Muscle of back (tissue), 13 donors: ENCODE results near the gene MAOA. TPM values are rescaled to one million over a fixed set of nuclear protein-coding genes. Genes with fewer than 3 reads are reported as not detected.
A peak's percentile ranks its signal among the peaks of the same experiment; 100 is the strongest.
"Not testable (repeated sequence)": the region's sequence is repeated elsewhere in the genome, so short reads cannot be mapped to it uniquely, and the experiment has no call there.

Experiments used
- DNase-seq, 3 donors: peaks; one replicate each; pipeline versions ENCODE4 v3.0.0 to v3.0.0-alpha.2; 2013
- long read RNA-seq, 9 donors: transcript quantifications; one replicate each; lab custom pipeline, GENCODE V29; 2026
- polyA plus RNA-seq, 10 donors: library from polyadenylated mRNA; unstranded; fragments of 120-200 nt; gene quantifications; one replicate each; pipeline ENCODE4 v1.2.1, GENCODE V29; 2013; ENCODE audit not compliant: insufficient read length in 10 of 10

The MAOA gene
- 1 to 10 TPM in 3 of 10 donors, under 1 TPM in 7; 0.24 to 2.8 (median 0.76) TPM for polyA plus RNA-seq
- long read RNA-seq, donor 1: 0 reads
- long read RNA-seq, donor 2, full-length matches to known transcripts: 1 of 1 reads
- long read RNA-seq, donor 2, partial matches to known transcripts: 0 of 1 reads
- long read RNA-seq, donor 2, other reads (novel, unspliced or antisense): 0 of 1 reads
- long read RNA-seq, donor 3: 0 reads
- long read RNA-seq, donor 4: 0 reads
- long read RNA-seq, donor 5: 0 reads
- long read RNA-seq, donor 6, full-length matches to known transcripts: 2 of 2 reads
- long read RNA-seq, donor 6, partial matches to known transcripts: 0 of 2 reads
- long read RNA-seq, donor 6, other reads (novel, unspliced or antisense): 0 of 2 reads
- long read RNA-seq, donor 7: 0 reads
- long read RNA-seq, donor 8, partial matches to known transcripts: 0 of 1 reads
- long read RNA-seq, donor 8, other reads (novel, unspliced or antisense): 0 of 1 reads
- long read RNA-seq, donor 9: 0 reads

GRCh38 chrX:43656005-43656494 lies at the start of gene MAOA:
MAOA (plus strand) TSS chrX:43656299; CDS start chrX:43656342, 43 bp downstream.
- DNase-seq: peak in 2 of 3 donors; percentile 6 to 28

- no peak for DNase-seq
Observed at GRCh38 chrX:43612400-43612799, 43.7 kb upstream of the MAOA start.

- no peak for DNase-seq
Observed at GRCh38 chrX:43615660-43616059, 40.4 kb upstream of the MAOA start.

DNA sequence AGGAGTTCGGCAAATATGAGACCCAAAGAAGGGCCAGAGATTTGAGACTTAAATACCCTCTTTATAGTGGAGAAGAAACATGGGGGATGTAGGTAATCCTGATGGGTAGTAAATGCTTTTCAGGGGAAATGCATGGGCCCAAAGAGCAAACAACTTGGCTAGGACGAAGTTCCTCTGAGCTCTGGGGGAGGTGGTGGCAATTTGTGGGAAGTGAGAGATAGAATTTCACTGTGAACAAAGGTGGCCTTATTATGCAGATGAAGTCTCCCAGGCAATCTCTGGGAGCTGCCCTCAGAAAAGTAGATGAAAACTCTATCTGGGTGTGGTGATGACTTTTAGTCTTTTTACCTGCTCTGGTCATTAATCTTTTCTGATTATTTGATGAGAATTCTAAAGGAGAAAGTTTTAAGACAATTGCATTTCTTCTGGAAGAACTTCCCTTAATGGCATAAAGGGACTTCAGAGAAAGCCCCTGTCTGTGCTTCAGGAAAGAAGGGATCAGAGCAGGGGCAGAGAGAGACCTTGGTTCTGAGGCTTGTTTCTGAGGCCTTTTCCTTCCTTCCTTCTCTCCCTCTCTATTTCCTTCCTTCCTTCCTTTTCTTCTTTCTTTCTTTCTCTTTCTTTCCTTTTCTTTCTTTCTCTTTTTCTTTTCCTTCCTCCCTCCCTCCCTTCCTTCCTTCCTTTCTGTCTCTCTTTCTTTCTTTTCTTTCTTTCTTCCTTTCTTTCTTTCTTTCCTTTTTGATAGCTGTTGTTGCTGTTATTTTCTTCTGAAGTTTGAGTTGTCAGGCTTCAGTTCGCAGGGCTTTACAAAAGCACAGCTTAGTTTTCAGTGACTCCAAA lies 37.5 kb upstream of the MAOA start:
- DNase-seq: no peak

DNA sequence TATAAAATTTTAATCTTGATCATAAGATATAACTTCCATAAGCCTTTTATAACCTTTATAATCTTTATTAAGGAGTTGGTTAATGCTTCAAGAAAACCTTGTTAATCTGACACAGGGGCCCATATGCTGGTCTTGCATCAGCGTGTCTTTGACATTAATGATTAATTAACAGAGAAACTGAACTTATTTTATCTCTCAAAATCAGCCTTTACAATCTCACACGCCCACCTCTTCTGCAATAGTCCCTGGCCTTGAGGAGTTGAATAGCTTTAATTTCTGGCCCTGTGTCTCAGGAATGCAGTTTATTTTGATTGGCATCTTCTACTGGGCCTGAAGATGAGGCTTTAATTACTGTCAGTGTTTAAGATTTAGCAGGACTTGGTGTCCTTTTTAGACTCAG lies 36.2 kb upstream of the MAOA start:
- not testable (repeated sequence) for DNase-seq

GRCh38 chrX:43627147-43627546 lies 29.0 kb upstream of the MAOA start:
- DNase-seq: no peak

DNA sequence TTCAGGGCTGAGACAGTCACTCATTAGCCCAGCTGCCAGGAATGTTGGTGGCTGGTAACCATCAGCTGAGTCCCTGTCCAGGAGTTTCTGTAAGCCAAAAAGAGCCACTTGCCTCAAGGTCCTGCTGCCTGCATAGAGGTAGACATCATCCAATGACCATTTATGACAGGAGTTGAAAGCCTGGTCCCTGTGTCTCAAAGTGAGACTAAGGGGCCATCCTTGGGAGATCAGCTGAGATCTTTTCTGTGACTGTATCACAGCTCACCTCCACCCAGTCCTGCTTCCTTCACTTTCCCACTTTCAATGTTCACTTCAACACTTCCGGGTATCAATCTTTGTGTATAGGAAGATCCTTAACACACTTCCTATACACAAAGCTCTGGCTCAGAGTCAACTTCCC lies 28.4 kb upstream of the MAOA start:
- no peak for DNase-seq

DNA sequence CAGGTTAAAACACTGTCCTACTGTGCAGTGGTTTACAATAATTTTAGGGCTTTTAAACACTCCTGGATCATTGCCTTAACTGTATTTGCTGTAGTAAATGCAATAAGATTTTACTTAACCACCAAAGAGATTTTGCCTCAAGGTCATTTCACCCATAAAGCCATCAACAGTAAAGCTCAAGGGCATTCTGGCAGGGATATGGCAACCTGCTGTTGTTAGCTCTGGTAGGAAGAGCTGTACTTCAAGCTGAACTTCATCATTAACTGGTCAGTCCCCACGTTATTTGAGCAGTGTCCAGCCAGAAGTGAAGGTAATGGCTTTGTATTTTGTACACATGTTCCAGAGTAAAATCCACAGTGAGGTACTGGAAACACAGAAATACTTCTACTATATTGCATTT lies 26.9 kb upstream of the MAOA start:
- DNase-seq: no peak

DNA sequence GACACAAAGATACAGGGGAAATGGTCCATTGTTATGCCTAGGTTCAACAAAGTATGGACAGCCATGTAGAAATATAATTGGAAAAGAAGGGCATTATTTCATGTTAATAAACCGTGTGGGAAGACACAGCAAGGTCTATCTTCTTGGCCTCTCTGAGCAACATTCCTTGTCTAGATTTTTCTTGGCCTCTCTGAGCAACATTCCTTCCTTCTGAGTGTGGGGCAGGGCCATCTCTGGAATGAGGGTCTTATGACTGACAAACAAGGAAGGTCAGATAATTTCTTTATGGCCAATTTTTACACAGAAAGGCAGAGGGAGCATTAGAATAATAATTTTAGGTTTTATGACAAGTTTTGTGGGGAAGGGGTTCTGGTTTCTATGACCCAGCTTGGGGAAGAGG lies 24.3 kb upstream of the MAOA start:
- DNase-seq: no peak

- no peak for DNase-seq
Observed at GRCh38 chrX:43633081-43633480, 23.0 kb upstream of the MAOA start.

GRCh38 chrX:43633757-43634156 lies 22.3 kb upstream of the MAOA start:
- no peak for DNase-seq

DNA sequence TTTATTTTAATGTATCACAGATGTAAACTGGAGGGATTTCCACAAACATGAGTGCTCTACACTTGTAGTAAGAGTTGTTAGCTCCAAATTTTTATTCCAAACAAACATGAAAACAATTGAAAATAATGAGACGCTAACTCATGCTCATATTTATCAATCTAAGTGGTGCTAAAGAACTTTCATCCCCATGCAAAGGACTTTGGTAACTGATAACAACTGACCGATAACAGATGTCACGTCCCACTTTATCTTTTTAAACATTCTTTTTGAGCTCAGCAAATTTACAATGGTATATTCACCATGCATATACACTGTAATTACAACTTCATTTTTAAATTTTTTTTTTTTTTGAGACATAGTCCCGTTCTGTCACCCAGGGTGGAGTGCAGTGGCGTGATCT lies 15.6 kb upstream of the MAOA start:
- no peak for DNase-seq

- DNase-seq: no peak
Observed at GRCh38 chrX:43641691-43642090, 14.4 kb upstream of the MAOA start.

GRCh38 chrX:43643201-43643600 lies 12.9 kb upstream of the MAOA start:
- no peak for DNase-seq

DNA sequence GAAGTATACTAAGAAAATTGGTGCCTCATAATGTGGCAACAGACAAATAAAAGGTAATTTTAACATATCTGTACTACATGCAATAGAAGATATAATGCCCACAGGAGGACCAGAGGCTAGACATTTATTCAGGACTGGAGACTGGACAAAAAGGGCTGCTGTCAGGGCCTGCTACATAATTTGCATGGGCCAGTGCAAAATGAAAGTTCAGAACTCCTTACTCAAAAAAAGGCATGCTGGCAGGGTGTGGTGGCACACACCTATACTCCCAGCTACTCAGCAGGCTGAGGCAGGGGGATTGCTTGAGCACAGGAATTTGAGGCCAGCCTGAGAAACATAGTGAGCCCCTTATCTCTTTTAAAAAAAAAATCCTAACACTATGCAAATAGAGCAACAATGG lies 12.4 kb upstream of the MAOA start:
- DNase-seq: no peak

DNA sequence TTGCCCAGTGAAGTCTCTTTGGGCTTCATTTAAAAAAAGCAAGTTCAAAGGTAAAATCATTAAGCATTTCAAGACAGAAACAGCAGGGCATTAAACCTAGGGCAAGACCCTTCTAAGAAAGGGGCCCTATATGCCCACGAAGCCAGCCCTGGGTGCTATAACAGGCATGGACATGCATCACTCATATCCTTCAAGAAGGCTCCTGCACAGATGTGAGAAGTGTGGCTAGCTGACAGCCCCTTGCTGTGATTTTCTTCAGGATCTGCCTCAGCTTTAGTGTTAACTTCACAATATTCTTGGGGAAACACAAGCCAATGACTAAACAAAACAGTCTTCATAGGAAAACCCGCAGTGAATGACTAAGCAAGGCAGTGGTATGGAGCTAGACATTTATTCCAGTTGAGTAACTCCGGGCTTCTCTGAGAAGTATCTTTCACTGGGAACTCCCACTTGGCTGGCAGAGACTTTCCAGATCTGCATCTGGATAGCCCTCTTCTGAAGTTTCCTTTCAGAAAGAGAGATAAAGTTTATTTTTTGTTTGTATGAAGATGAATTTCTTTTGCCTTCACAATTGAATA lies 11.9 kb upstream of the MAOA start:
- DNase-seq: no peak

GRCh38 chrX:43646800-43647199 lies 9.3 kb upstream of the MAOA start:
- DNase-seq: no peak

GRCh38 chrX:43654431-43655150 lies 1.5 kb upstream of the MAOA start:
- peak; percentile 89 to 95 (median 91) for DNase-seq

DNA sequence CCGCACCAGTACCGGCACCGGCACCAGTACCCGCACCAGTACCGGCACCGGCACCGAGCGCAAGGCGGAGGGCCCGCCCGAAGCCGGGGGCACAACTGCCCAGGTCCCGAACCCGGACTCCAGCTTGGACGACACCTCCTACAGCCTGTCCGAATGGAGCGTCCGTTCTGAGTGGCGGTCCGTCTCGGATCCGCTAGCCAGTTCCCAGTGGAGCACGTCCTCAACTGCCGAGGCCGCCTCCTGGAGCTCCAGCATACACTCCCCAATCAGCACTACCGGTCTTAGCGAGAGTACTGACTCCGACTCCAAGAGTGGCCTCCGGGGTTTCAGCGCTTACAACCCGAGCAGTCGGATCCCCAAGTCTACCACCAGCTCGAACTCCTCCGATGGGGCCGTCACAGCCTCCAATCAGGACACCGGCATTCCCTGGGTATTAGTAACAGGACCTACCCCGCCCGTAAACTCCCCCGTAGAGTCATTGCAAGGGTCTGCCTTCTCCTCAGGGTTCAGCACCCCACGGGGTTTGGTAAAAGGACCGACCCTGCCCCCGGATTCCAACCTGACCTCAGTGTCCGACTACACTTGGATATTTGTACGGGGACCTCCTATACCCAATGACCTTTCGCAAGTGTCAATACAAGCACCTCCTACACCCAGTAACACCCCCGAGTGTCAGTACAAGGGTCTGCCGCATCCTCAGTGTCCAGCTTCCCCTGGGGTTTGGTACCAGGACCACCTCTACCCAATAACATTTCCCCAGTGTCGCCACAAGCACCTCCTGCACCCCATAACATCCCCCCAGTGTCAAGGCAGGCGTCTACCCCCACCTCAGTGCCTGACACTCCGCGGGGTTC lies 721 bp upstream of the MAOA start:
- DNase-seq: peak in 2 of 3 donors; percentile 17 to 48

GRCh38 chrX:43657671-43658070 lies 1.6 kb downstream of the MAOA start:
- no peak for DNase-seq
